ENCODE results near the gene OR51B4. TPM values are rescaled to one million over a fixed set of nuclear protein-coding genes. Genes with fewer than 3 reads are reported as not detected.

Gene OR51B4
- total RNA-seq, 4 donors from 2014 or later = not detected

DNA sequence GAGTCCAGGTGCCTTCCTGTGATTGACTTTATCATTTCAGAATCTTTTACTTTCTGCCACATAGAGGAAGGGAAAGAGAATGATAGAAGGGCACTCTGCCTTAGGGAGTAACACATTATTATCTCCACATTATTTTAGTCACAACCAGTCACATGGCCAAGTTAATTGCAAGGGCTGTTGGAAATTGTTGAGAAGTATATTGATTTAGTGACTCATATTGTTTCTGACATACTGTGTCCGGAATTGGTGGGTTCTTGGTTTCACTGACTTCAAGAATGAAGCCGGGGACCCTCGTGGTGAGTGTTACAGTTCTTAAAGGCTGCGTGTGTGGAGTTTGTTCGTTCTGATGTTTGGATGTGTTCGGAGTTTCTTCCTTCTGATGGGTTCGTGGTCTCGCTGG lies 8.7 kb downstream of the OR51B4 start:
- no peaks in the 10 kb centered on the region for H3K27me3 ChIP-seq
- 89 to 92% methylated on average over 5 to 7 of the region's 8 CpGs for WGBS, 2 donors (ENCODE audit: low coverage in 1 of 2)

DNA sequence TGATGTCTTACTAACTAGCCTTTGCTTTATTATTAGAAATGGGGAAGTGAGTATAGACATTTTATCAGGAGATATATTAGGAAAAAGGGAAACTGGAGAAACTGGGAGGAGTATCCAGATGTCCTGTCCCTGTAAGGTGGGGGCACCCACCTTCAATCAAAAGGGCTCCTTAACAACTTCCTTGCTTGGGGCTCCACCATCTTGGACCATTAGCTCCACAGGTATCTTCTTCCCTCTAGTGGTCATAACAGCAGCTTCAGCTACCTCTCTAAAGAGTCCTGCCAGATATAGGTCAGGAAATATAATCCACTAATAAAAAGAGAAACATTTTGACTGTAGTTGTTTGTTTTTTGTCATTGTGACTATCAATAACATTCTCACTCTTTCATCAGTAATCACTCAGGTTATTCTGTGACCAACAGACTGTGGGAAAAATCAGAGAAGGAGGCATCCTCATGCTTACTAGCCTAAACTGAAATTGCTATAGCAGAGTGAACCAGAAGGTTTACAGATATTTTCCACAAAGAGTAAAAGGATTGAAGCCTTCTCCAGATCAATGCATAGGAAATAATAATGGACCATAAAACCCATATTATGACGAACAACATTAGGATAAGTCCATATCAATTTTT lies 10.4 kb downstream of the OR51B4 start:
- WGBS, 2 donors (ENCODE audit: low coverage in 1 of 2) = 87 to 89% methylated on average over 1 of the region's 1 CpG
- Histone ChIP-seq H3K4me1 (no peaks in the 10 kb centered on the region), H3K4me3 (no peak overlapping the region), H3K27ac (no peak overlapping the region), H3K27me3 (no peaks in the 10 kb centered on the region), H3K36me3 (no peaks in the 10 kb centered on the region), H3K9me3 (no peaks in the 10 kb centered on the region)
- ATAC-seq = no peak
- TF ChIP-seq POLR2AphosphoS5 (IDR thresholded peaks at IDR 0.05) = no peak
- TF ChIP-seq, protein P1, sequence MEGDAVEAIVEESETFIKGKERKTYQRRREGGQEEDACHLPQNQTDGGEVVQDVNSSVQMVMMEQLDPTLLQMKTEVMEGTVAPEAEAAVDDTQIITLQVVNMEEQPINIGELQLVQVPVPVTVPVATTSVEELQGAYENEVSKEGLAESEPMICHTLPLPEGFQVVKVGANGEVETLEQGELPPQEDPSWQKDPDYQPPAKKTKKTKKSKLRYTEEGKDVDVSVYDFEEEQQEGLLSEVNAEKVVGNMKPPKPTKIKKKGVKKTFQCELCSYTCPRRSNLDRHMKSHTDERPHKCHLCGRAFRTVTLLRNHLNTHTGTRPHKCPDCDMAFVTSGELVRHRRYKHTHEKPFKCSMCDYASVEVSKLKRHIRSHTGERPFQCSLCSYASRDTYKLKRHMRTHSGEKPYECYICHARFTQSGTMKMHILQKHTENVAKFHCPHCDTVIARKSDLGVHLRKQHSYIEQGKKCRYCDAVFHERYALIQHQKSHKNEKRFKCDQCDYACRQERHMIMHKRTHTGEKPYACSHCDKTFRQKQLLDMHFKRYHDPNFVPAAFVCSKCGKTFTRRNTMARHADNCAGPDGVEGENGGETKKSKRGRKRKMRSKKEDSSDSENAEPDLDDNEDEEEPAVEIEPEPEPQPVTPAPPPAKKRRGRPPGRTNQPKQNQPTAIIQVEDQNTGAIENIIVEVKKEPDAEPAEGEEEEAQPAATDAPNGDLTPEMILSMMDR (IDR thresholded peaks at IDR 0.05) = no peak
- no peak for TF ChIP-seq EP300 (IDR thresholded peaks at IDR 0.05)

More for the DNA sequence above, 8.7 kb downstream of the OR51B4 start:
- no peaks in the 10 kb centered on the region for H3K36me3 ChIP-seq
- H3K4me1 ChIP-seq = no peaks in the 10 kb centered on the region
- no peaks in the 10 kb centered on the region for H3K9me3 ChIP-seq
- TF ChIP-seq, protein P1 (IDR thresholded peaks at IDR 0.05) = no peak
- no peak for TF ChIP-seq EP300 (IDR thresholded peaks at IDR 0.05)
- TF ChIP-seq POLR2AphosphoS5 (IDR thresholded peaks at IDR 0.05) = no peak
- TF ChIP-seq POLR2A (IDR thresholded peaks at IDR 0.05) = no peak
- no peak for ATAC-seq
- H3K27ac ChIP-seq = no peak overlapping the region
- H3K4me3 ChIP-seq = no peak overlapping the region

DNA sequence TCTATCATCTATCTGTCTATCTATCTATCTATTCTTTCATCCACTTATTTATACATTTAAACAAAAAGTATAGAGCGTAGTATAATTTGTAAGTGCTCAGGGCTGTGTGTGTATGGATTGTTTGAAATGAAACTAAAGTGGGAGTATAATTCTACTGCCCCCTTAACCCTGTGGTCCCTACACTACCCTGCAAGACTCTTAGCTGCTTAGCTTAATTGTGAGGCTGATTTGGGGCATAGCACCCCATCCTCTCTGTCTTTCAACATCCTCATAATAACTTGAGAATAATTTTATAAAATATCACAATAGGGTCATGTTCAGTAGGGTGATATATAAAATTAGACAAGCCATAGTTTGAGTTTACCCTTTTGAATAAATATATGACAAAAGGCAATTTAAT lies 11.6 kb downstream of the OR51B4 start:
- H3K36me3 ChIP-seq = no peaks in the 10 kb centered on the region
- ATAC-seq = no peak
- no peaks in the 10 kb centered on the region for H3K4me1 ChIP-seq
- no peak overlapping the region for H3K27ac ChIP-seq
- no peaks in the 10 kb centered on the region for H3K9me3 ChIP-seq
- TF ChIP-seq, protein P1 (IDR thresholded peaks at IDR 0.05) = no peak
- 78 to 90% methylated on average over 1 of the region's 1 CpG for WGBS, 2 donors (ENCODE audit: low coverage in 1 of 2)
- H3K4me3 ChIP-seq = no peak overlapping the region
- H3K27me3 ChIP-seq = no peaks in the 10 kb centered on the region

DNA sequence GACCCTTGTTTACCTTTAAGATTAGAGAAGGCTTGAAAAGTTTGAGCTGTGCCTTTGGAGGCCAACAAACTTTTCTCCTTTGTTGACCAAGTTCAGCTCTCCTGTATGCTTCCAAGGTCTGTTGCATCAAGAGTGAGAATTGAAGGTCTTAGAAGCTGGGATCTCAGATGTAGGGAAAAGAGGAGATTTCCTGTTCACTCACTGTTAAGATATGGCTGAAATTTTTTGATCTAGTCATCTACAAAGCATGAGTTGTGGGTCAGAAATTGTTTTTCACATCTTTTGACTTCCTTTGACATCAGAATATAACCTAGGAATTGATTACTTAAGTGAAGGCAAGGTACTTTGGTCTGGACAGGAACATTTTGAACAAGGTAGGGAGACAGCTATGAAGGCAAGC lies 12.1 kb downstream of the OR51B4 start:
- no peaks in the 10 kb centered on the region for H3K27me3 ChIP-seq
- H3K36me3 ChIP-seq = no peaks in the 10 kb centered on the region
- no peak for TF ChIP-seq EP300 (IDR thresholded peaks at IDR 0.05)
- TF ChIP-seq, protein P1 (IDR thresholded peaks at IDR 0.05) = no peak
- TF ChIP-seq POLR2A (IDR thresholded peaks at IDR 0.05) = no peak
- no peak for TF ChIP-seq POLR2AphosphoS5 (IDR thresholded peaks at IDR 0.05)
- no peak overlapping the region for H3K4me3 ChIP-seq
- H3K9me3 ChIP-seq = no peaks in the 10 kb centered on the region
- H3K4me1 ChIP-seq = no peaks in the 10 kb centered on the region
- no peak overlapping the region for H3K27ac ChIP-seq
- ATAC-seq = no peak

DNA sequence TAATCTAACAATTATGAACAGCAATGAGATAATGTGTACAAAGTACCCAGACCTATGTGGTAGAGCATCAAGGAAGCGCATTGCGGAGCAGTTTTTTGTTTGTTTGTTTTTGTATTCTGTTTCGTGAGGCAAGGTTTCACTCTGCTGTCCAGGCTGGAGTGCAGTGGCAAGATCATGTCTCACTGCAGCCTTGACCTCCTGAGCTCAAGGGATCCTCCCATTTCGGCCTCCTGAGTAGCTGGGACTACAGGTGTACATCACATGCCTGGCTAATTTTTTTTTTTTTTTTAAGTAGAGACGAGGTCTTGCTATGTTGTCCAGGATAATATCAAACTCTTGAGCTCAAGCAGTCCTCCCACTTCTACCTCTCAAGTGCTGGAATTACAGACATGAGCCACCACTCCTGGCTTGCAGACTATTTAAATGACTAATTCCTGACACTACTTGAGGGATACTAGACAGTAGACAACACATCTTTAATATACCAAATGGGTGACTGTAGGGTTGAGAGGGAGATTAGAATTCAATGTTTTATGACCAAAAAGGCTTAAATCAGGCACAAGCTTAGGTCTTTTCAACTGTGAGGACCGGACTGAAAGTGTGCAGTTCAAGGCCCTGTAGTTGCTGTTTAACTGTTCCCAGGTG lies 12.7 kb downstream of the OR51B4 start:
- Histone ChIP-seq H3K9me3 (no peaks in the 10 kb centered on the region), H3K27me3 (no peaks in the 10 kb centered on the region), H3K36me3 (no peaks in the 10 kb centered on the region), H3K4me1 (no peaks in the 10 kb centered on the region), H3K27ac (no peak overlapping the region), H3K4me3 (no peak overlapping the region)
- no peak for ATAC-seq
- TF ChIP-seq, protein P1 (IDR thresholded peaks at IDR 0.05) = no peak
- TF ChIP-seq EP300 (IDR thresholded peaks at IDR 0.05) (no peak), POLR2A (IDR thresholded peaks at IDR 0.05) (no peak), POLR2AphosphoS5 (IDR thresholded peaks at IDR 0.05) (no peak)
- 81 to 85% methylated on average over 4 to 6 of the region's 6 CpGs for WGBS, 2 donors (ENCODE audit: low coverage in 1 of 2)
